Measurements from ENCODE around the gene NKIRAS1. TPM values are rescaled to one million over a fixed set of nuclear protein-coding genes. Genes with fewer than 3 reads are reported as not detected.

The NKIRAS1 gene
- total RNA-seq = 1.8 and 4.1 TPM in 2 replicates

GRCh38 chr3:23916886-23917678, at the start of gene NKIRAS1, which contains the start of gene RPL15:
Gene NKIRAS1, minus strand, starts transcription at chr3:23916990. Its CDS starts 6,086 bp downstream, at chr3:23910904.
Gene RPL15, plus strand, starts transcription at chr3:23917132. Its CDS starts 728 bp downstream, at chr3:23917860.

GRCh38 chr3:23944861-23945662, 28.3 kb upstream of the NKIRAS1 start, which contains the start of gene NR1D2:
Gene NR1D2, plus strand, starts transcription at chr3:23945286. Its CDS starts 293 bp downstream, at chr3:23945579.

Other genes with a start within 250 kb of the NKIRAS1 start
- gene UBE2E1, start 111.0 kb downstream of the NKIRAS1 start, total RNA-seq = 37.5 and 58.5 TPM in 2 replicates
- 2,226 and 2,586 TPM in 2 replicates for gene RPL15, start 142 bp upstream of the NKIRAS1 start, total RNA-seq
- 8.0 and 10.1 TPM in 2 replicates for gene NR1D2, start 28.3 kb upstream of the NKIRAS1 start, total RNA-seq